ENCODE results near the gene KIAA1328.

Gene KIAA1328

DNA sequence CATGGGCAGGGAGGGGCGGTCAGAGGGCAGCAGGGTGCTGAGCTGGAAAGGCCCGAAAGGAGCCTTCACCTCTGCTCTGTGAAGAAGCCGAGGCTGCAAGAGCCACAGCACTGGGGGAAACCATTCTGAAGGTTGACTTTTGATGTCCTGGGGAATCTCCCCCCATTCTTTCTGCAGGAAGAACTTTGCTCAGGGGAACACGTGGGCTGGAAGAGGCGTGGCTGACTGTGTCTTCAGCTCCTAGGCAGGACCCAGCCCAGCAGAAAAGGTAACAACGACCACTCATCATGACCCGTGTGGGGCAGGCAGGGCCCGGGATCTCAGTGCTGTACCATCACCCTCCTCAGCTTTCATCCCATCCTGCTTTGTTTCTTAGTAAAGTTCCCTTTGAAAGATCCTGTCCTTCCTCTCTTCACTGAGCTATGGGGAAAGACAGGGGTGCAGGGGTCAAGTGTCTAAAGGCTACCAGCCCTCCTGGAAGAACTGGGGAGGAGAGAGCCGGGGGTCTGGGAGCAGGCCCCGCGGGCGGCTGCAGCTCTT, 424.0 kb downstream of the KIAA1328 start:
- DNase-seq (ENCODE audit: low read depth, low spot score) = no peak

DNA sequence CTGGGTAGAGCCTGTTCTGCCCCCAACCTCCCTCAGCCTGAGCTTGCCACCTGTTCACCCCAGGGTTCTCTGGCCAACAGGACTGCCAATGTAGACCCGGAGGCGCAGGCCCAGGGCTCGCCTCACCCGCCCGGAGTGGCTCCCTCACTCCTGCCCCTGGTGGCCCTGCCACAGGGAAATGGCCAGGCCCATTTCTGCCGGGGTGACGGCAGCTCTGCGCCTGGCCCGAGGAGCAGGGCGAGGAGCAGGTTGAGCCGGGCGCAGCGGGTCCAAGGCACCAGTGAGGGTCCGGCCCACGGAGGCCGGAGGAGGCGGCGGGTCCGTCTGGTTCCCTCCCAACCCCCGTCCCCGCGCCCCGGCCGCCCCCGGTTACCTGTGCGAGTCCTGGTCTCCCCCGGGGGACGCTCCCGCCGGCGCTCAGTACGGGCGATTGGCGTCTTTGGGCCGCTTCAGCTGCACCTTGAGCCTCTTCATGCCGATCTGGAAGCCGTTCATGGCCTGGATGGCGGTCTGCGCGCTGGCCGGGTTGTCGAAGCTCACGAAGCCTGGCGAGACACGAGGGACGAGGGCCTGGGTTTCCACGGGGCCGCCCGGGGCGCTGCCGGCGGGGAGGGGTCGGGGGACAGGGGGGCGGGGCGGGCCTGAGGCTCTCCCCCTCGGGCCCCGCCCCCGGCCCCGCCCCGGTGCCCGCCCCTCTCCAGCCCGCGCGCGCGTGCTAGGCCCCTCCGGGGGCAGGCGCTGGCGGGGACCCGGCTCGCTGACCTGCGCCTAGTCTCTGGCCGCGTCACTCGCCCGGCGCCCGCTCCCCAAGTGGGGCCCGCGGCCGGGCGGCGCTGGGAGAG, 424.7 kb downstream of the KIAA1328 start:
- no peak for DNase-seq (ENCODE audit: low read depth, low spot score)

DNA sequence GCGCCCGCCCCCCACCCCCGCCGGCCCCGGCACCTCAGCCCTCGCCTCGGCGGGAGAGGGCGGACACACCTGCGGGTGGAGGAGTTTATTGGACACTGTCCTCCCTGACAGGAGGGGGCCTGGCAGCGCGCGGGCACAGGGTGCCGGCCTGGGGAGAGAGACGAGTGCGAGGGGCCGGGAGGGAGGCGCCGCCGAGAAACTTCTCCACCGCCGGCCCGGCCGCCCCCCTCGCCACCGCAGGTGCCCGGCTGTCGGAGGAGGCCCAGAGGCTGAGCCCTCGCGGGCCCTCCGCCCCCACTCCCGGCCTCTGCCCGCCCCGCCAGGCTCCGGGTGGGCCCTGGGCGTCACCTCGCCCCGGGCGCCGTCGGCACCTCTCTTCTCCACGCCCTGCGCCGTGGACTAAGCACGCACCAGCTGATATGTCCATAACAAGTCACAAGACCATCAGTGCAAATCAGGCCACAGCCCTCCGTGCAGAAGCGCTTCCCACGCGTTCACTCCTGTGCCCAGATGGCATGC, 425.4 kb downstream of the KIAA1328 start:
- no peak for DNase-seq (ENCODE audit: low read depth, low spot score)

DNA sequence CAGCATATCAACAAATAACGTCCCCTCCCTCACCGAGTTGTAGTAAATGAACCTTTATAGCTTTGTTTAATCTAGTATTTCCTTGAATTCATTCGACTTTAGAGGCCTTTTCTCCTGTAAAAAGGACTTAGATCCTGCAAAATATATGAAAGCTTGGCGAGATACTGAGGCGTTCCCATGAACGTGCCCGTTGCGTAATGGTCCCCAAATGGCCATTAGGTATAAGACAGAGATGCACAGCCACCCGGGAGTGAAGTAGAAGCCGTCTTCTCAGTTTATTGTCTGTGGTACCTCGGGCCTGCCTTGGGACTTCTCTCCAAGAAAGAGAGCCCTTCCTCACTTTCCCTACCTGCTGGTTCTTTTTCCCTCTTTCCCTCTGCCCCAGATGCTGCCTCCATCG, 426.0 kb downstream of the KIAA1328 start:
- no peak for DNase-seq (ENCODE audit: low read depth, low spot score)

DNA sequence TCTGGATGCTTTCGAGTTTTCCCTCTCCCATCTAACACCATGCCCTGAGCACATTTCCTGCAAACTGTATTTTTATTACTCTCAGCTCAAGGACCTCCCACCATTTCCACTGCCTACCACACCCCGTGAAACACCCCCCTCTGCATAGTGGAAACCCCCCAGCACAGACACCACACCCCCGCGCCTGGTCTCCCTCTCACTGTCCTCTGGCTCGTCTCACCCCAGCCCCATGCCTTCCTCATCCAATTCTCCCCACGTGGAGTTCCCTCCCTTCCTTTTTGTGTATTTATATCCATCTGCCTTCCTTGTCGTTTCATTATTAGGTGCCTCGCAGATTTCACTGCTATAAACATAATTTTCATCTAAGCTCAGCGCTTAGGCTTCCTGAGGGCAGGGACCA, 429.2 kb downstream of the KIAA1328 start:
- no peak for DNase-seq (ENCODE audit: low read depth, low spot score)

DNA sequence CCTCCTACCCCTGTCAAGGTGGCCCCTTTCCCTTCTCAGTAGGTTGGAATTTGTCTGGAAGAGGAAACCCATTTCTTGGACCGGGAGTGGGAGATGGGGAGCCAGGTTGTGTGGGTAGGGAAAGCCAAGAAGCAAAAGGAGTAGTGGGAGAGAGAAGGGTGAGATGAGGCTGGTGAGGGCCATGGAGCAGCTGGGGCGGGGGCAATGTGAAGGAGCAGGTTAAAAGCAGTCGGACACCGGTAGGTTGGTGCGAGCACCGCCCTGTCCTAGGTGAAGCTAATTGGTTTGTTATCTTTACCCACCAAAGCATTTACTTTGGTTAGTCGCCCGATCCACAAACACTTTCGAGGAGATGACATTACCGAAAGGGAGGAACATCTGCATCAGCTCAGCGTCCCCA, 429.9 kb downstream of the KIAA1328 start:
- DNase-seq (ENCODE audit: low read depth, low spot score) = no peak

DNA sequence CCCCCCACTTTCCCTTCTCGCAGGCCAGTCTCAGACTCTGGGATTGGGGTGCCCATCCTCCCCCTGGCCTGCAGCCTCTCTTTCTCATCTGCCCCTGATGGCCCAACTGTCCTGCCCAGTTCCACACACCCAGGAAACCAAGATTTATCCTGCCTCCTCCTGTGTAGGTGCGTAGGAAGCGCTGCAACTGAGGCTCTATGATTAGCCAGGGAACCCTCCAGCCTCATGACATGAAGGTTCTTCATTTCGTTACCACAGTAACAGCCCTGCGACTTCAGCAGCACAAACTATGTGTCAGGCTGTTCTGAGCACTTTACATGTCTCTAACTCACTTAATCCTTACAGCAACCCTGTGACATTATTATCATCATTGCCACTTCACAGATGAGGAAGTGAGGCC, 430.8 kb downstream of the KIAA1328 start:
- DNase-seq (ENCODE audit: low read depth, low spot score) = no peak

DNA sequence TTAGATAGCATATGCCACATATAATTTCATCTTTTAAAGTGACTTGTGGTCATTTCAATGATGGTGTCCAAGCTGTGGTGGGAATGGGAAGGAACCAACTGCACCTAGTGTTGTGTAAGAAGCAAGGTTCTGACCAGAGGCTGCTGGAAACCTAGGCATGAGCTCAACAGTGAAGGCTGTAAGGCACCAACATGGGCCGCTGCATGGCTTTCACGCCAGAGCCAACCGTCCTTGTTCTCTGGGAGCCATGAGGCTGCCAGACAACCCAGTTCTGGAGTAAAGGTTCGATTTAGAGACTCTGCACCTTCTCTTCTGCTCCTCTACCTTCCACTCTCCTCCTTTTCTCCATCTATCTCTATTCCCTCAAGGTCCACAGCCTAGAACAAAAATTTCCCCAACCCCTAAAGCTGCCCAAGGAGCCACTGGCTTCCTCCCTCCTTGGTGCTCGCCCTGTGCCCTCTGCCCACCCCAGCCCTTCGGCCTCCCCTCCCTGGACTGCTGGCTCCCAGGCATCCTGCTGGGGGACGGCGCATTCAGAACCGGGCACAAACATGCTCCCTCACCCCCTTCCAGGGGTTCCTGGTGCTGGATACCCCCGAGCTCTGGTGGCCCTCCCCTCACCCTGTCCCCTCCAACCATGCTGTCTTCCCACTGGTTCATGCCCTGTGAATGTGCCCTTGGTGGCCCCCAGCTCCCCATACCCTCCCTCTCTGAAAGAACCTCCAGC, 431.6 kb downstream of the KIAA1328 start:
- no peak for DNase-seq (ENCODE audit: low read depth, low spot score)

DNA sequence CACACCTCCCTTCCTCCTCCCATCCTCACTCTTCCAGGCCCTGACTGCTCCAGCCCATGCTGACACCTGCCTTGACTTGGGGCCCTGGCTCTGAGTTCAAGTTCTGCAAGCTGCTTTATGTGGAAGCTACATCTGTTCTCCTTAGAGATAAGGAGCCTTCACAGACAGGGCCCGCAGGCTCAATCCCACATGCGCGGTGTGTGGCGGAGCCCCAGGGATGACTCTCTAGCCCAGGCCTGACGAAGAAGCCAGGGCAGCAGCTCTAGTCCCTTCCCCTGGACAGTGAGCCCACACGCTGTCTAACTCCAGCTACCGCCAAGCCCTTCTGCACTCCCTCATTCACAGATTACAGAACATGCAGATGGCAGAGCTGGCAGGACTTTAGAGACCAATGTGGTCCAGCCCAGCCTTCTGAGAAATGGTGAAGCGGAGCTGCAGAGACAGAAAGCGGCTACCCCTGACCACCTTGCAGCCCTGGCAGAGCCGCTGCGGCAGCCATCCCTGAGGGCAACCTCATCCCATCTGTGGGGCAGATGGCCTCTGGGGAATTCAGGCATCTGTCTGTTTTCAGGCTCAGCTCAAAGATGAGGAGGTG, 432.4 kb downstream of the KIAA1328 start:
- DNase-seq (ENCODE audit: low read depth, low spot score) = no peak

DNA sequence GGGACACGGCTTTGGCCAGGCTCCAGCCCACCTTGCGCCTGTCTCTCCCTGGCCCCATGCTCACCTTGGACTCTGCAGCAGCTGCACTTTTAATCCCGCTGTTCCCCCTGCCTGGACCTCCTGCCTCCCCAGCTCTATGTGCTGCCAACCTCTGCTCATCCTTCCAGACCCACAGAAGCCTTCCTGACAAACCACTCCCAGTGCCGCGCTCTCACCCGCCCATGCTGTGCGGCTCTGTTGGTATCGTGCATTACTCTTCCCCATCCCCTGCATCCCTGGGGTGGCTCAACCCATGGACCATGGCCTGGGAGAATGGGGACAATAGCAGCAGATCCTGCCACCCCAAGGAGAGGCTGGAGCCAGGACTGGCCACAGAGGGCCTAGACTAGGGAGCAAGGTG, 433.1 kb downstream of the KIAA1328 start:
- DNase-seq (ENCODE audit: low read depth, low spot score) = no peak

DNA sequence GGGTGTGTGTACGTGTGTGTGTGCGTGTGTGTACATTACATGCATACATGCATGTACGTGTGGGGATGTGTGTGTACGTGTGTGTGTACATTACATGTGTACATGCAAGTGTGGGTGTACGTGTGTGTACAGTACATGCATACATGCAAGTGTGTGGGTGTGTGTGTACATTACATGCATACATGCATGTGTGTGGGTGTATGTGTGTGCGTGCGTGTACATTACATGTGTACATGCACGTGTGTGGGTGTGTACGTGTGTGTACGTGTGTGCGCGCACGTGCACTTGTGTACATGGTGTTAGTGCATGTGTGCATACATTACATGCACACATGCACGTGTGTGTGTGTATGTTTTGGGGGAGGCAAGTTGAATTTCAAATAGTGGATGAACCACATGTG, 436.0 kb downstream of the KIAA1328 start:
- DNase-seq (ENCODE audit: low read depth, low spot score) = no peak

DNA sequence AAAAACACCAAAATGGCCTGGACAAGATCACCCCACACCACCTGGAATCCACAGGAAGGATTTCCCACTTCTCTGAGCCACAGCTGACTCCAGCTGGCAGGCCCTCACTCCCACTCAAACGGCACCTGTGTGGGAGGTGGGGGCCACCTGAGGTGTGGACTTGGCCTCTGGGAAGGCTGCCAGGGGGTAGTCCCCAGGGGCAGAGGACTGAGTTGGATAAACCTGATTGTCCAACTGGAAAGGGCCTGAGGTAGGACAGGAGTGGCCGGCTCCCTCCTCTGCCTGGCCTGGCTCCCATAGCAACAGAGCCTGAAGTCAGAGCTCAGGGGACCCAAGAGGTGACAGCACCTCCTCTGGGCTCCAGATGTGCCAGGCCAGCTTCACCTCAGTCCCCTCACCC, 436.5 kb downstream of the KIAA1328 start:
- DNase-seq (ENCODE audit: low read depth, low spot score) = no peak

DNA sequence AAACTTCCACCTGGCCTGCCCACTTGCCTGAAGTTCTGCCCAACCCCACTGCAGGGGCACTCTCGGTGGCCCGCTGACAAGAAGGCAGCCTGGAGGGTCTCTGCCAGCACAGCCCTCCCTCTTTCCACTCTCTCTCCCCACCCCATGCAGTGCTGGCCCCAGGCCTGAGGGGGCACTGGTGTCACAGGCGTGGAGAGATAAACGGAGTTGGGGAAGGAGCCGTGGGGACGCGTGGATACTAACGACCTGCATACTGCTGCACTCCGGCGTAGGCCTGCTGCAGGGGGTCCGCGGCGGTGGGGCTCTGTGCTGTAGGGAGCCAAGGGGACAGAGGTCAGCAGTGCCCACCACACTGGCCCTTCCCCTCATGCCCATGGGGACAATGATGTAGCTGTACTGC, 437.4 kb downstream of the KIAA1328 start:
- DNase-seq (ENCODE audit: low read depth, low spot score) = no peak

DNA sequence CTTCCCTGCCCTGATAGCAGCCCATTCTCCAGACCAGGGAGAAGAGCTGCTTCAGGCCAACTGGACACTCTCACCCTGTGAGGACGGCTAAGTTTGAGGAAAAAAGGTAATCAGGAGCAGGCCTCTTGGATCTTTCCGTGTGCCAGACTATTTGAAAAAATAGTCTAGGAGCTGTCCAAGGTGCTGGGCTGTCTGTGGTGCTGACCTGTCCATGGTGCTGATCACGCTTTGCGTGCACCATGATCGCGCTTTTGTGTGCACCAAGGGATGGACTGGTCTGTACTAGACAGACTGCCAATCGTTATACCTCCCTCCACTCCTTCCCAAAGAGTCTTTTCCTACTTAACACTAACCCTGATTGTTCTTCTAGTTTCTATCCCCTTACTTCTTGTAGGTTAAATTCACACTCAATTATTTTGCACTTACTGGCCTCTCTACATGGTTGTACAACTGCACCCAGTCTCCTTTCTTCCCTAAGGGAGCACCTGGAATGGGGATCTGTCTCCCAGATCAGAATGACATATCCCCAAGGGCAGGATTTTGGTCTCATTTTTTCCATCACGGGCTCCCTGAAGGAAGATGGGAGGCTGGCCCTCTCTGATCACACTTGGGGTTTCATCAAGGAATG, 441.2 kb downstream of the KIAA1328 start:
- DNase-seq (ENCODE audit: low read depth, low spot score) = no peak

DNA sequence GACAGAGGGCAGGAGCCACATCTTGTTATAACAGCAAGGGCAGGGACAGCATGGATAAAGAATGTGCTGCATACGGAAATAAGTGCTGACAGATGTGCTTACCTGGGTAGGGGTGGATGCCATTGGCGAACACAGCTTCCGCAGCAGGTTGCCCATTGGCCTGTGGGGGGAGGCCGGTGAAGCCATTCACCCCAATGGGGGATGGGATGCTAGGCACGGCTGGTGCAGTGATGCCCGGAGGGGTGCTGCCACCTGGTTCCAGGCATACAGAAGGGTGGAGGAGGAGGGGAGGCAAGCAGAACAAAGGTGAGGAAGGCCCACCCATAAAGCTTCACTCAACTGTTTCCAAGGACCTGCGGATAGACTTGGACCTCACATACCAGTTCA, 441.7 kb downstream of the KIAA1328 start:
- DNase-seq (ENCODE audit: low read depth, low spot score) = no peak

DNA sequence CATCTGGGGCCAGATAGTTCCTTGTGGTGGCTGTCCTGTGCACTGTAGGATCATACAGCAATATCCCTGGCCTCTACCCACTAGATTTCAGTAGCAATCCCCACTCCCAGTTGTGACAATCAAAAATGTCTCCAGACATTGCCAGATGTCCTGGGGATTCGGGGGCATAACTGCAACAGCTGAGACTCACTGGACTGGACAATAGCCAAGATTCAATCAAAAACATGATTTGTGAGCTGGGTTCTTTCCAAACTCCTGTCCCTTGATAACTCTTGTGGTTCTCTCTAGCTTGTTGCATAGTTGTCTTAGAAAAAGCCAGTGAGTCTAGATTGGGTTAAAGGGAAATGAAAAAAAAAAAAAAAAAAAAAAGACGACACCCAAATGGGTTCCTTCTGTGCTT, 443.3 kb downstream of the KIAA1328 start:
- no peak for DNase-seq (ENCODE audit: low read depth, low spot score)

DNA sequence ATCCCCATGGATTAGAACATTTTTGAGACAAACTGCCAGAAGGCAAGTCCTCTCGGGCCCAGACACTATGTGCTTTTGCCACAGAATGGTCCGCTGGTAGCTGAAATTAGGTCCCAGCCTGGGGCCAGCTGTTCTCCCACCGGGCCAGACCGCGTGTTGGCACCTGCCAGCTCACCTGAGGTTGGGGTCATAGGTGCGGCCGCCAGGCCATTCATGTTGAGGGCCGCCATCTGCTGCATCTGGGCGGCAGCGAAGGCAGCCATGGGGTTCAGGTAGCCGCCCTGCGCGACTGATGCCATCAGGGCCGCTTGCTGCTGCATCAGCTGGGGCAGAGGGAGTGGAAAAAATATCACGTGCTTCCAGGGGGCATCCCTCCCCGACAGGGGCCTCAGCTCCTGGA, 443.9 kb downstream of the KIAA1328 start:
- no peak for DNase-seq (ENCODE audit: low read depth, low spot score)

DNA sequence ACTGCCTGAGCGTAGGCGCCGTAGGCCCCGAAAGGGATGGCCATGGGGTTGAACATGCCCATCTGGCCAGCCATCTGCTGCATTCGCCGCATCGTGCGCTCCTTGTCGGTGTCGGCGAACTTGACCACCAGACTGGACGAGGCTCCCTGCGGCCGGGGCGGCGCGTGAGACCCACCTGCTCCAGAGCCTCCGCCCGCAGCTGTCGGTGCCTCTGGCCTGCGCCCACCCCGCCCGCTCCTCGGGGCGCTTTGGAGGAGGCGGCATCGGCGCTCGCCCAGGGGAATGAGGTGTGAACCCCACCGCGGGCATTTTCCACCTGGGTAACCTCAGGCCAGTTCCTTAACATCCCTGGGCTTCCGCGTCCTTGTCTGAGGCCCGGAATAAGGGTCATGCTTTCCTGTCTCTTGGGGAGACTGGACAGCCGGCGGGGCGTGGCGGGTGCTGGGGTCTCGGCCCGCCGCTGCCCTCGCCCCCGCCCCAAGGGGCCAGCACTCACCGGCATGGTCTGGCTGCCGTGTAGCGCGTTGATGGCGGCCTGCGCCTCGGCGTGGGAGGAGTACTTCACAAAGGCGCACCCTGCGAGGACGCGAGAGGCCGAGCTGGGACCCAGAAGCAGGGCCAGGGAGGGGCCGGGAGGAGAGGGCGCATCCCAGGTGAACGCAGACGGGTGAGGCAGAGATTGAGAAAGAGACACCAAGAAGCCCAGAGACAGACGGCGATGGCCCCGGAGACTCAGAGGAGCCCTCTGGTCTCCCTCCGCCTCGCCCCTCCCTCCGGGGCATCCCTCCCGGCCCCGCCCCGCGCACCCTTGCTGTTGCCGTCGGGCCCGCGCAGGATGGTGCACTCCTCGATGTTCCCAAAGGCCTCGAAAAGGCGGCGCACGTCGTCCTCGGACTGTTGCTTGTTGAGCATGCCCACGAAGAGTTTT, 445.6 kb downstream of the KIAA1328 start:
- no peak for DNase-seq (ENCODE audit: low read depth, low spot score)

DNA sequence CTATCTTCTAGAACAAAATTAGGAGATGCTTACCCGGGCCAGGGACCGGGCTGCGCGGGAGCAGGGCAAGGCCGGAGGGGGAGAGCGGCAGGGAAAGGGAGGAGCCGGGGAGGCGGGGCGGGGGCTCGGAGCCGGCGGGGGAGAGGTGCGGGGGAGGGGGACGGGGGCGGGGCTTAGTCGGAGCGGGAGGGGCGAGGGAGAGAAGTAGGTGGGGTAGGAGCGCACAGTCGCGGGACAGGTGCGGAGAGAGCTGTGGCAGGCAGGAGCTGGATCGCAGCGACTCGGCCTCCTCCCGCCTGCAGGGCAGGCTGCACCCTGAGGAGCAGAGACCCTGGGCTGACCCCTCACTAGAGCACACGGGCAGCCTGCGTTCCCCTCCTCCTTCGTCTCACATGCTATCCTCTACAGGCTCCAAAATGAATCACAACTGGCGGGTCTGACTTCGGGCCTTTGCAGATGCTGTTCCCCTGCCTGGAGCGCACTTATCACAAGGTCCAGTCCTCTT, 446.4 kb downstream of the KIAA1328 start:
- DNase-seq (ENCODE audit: low read depth, low spot score) = no peak

DNA sequence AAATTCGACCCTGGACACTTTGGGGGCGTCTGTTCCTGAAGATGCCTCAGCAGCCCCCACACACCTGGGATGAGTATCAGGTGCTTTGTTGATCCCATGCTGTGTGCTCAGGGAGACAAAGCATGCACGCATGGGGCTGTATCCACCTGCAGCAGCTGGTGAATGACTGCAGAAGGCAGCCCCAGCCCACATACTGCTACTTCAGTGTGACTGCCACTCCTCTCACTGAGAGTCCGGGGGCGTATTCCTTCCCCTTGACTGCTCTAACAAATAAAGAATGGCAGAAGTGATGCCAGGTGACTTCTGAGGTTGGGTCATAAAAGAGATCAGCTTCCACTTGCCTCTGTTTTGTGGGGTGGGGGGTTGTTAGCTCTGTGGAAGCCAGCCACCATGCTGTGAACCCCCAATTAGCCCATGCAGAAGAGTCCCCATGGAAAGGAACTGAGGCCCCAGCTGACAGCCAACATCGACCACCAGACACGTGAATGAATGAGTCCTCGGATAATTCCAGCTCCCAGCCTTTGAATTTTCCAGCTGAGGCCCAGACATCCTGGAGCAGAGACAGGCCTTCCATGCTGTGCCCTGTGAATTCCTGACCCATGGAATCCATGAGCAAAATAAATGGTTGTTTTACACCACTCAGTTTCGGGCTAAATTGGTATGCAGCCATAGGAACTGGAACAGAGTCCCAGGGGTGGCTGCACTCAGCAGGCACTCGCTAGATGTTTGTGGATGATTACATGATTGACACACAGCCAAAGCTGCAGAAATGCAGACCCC, 447.4 kb downstream of the KIAA1328 start:
- DNase-seq (ENCODE audit: low read depth, low spot score) = no peak

Data from brain pericyte (primary cell).